ENCODE measurements around the gene CORIN.
"Not testable (repeated sequence)": the region's sequence is repeated elsewhere in the genome, so short reads cannot be mapped to it uniquely, and the experiment has no call there.

The CORIN gene

GRCh38 chr4:47767956-47768355 lies 69.9 kb downstream of the CORIN start:
- not testable (repeated sequence) for DNase-seq (ENCODE audit: low read depth in 2 of 2)

- no peak for DNase-seq (ENCODE audit: low read depth in 2 of 2)
These were observed 74.6 kb downstream of the CORIN start for GRCh38 chr4:47763279-47763678.

- DNase-seq (ENCODE audit: low read depth in 2 of 2), result no peak
These were observed 75.2 kb downstream of the CORIN start for GRCh38 chr4:47762376-47763266.

- not testable (repeated sequence) for DNase-seq (ENCODE audit: low read depth in 2 of 2)
These were observed 84.6 kb downstream of the CORIN start for GRCh38 chr4:47753316-47753715.

GRCh38 chr4:47752214-47752613 lies 85.7 kb downstream of the CORIN start:
- no peak for DNase-seq (ENCODE audit: low read depth in 2 of 2)

GRCh38 chr4:47750788-47751187 lies 87.1 kb downstream of the CORIN start:
- DNase-seq (ENCODE audit: low read depth in 2 of 2), result no peak

- no peak for DNase-seq (ENCODE audit: low read depth in 2 of 2)
These were observed 88.0 kb downstream of the CORIN start for GRCh38 chr4:47749858-47750257.

GRCh38 chr4:47749060-47749459 lies 88.8 kb downstream of the CORIN start:
- no peak for DNase-seq (ENCODE audit: low read depth in 2 of 2)

- no peak for DNase-seq (ENCODE audit: low read depth in 2 of 2)
These were observed 89.9 kb downstream of the CORIN start for GRCh38 chr4:47747846-47748494.

- DNase-seq (ENCODE audit: low read depth in 2 of 2), result no peak
These were observed 90.7 kb downstream of the CORIN start for GRCh38 chr4:47747211-47747610.

- no peak for DNase-seq (ENCODE audit: low read depth in 2 of 2)
These were observed 91.7 kb downstream of the CORIN start for GRCh38 chr4:47746122-47746521.

- DNase-seq (ENCODE audit: low read depth in 2 of 2), result no peak
These were observed 93.0 kb downstream of the CORIN start for GRCh38 chr4:47744843-47745382.

- no peak for DNase-seq (ENCODE audit: low read depth in 2 of 2)
These were observed 93.6 kb downstream of the CORIN start for GRCh38 chr4:47744253-47744652.

- DNase-seq (ENCODE audit: low read depth in 2 of 2), result no peak
These were observed 96.7 kb downstream of the CORIN start for GRCh38 chr4:47741200-47741599.

GRCh38 chr4:47737326-47737725 lies 100.5 kb downstream of the CORIN start:
- no peak for DNase-seq (ENCODE audit: low read depth in 2 of 2)

- no peak for DNase-seq (ENCODE audit: low read depth in 2 of 2)
These were observed 101.3 kb downstream of the CORIN start for GRCh38 chr4:47736555-47736954.

- DNase-seq (ENCODE audit: low read depth in 2 of 2), result no peak
These were observed 101.7 kb downstream of the CORIN start for GRCh38 chr4:47736146-47736545.

- DNase-seq (ENCODE audit: low read depth in 2 of 2), result no peak
These were observed 104.3 kb downstream of the CORIN start for GRCh38 chr4:47733302-47734175.

GRCh38 chr4:47731182-47731581 lies 106.7 kb downstream of the CORIN start:
- DNase-seq (ENCODE audit: low read depth in 2 of 2), result no peak

- DNase-seq (ENCODE audit: low read depth in 2 of 2), result no peak
These were observed 108.7 kb downstream of the CORIN start for GRCh38 chr4:47729131-47729680.

- no peak for DNase-seq (ENCODE audit: low read depth in 2 of 2)
These were observed 115.8 kb downstream of the CORIN start for GRCh38 chr4:47721892-47722575.
